GM18511 (cell line): ENCODE measurements around the gene PDCD1LG2.
"Not testable (repeated sequence)": the region's sequence is repeated elsewhere in the genome, so short reads cannot be mapped to it uniquely, and the experiment has no call there.

Source experiments
- ATAC-seq: cut with Tn5 transposase; IDR thresholded peaks from one replicate; pipeline ENCODE4 v1.9.1; 2021; ENCODE audit warnings: mild to moderate bottlenecking, moderate library complexity; ENCODE audit not compliant: unreplicated experiment

Gene PDCD1LG2

GRCh38 chr9:5510360-5510931, at the start of gene PDCD1LG2:
TSS of gene PDCD1LG2 (plus strand) at chr9:5510531. CDS start at chr9:5522547, 12,016 bp downstream.
- ATAC-seq: peak; percentile 80

GRCh38 chr9:5464831-5465330, 45.5 kb upstream of the PDCD1LG2 start:
- ATAC-seq: not testable (repeated sequence)

- ATAC-seq: no peak
Observed at GRCh38 chr9:5466005-5466404, 44.3 kb upstream of the PDCD1LG2 start.

GRCh38 chr9:5466766-5467165, 43.6 kb upstream of the PDCD1LG2 start:
- ATAC-seq: no peak

GRCh38 chr9:5468850-5469249, 41.5 kb upstream of the PDCD1LG2 start:
- ATAC-seq: no peak

- no peak for ATAC-seq
Observed at GRCh38 chr9:5470122-5470521, 40.2 kb upstream of the PDCD1LG2 start.

- no peak for ATAC-seq
Observed at GRCh38 chr9:5470816-5471215, 39.5 kb upstream of the PDCD1LG2 start.

GRCh38 chr9:5475611-5476010, 34.7 kb upstream of the PDCD1LG2 start:
- not testable (repeated sequence) for ATAC-seq

- ATAC-seq: no peak
Observed at GRCh38 chr9:5478206-5478605, 32.1 kb upstream of the PDCD1LG2 start.

- peak; percentile 72 for ATAC-seq
Observed at GRCh38 chr9:5479994-5480694, 30.2 kb upstream of the PDCD1LG2 start.

- no peak for ATAC-seq
Observed at GRCh38 chr9:5480919-5481318, 29.4 kb upstream of the PDCD1LG2 start.

GRCh38 chr9:5481322-5482040, 28.9 kb upstream of the PDCD1LG2 start:
- ATAC-seq: no peak

- no peak for ATAC-seq
Observed at GRCh38 chr9:5482194-5482593, 28.1 kb upstream of the PDCD1LG2 start.

- no peak for ATAC-seq
Observed at GRCh38 chr9:5483306-5483705, 27.0 kb upstream of the PDCD1LG2 start.

- no peak for ATAC-seq
Observed at GRCh38 chr9:5485378-5486085, 24.8 kb upstream of the PDCD1LG2 start.

- no peak for ATAC-seq
Observed at GRCh38 chr9:5486988-5487387, 23.3 kb upstream of the PDCD1LG2 start.

- ATAC-seq: no peak
Observed at GRCh38 chr9:5488221-5489008, 21.9 kb upstream of the PDCD1LG2 start.

GRCh38 chr9:5489630-5490490, 20.5 kb upstream of the PDCD1LG2 start:
- no peak for ATAC-seq

GRCh38 chr9:5492965-5493678, 17.2 kb upstream of the PDCD1LG2 start:
- ATAC-seq: no peak
